ENCODE results near the gene FARS2.

Gene FARS2

DNA sequence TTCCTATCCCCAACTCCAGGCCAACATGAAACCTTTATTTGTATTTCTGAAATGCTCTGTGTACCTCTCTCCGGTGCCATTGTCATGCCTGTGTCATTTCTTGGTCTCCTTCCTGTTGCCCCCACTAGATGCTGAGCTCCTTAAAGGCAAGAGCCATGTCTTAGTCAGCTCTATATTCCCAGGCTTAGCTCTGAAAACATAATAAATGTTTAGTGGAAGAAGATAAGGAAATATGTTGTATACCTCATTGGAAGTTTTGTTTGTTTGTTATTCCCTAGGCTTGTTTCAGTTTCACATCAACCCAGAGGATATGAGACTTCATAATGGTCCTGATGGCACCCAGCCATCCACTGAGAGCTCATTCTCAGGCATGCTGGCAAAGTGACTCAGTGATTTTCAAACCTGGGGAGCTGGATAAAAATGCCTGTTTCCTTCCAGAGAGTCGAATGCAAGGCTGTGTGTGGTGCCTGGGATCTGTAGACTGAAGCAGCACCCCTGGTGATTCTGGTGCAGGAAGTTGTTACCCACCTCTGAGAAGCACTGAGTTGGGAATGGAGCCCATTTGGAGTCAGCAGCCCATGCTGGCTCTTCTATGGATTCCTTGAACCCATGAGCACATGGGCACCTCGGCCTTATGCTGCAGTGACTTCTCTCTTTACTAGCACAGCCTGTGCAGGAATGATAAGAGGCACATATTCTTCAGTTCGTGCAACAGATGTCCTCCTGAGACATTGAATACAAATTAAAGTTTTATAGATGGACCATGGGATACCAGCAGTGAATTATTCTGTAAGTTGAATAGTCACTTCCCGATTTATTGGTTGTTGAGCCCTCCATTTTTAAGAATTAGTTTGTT lies 205.2 kb downstream of the FARS2 start:
- DNase-seq (ENCODE audit: low read depth) = no peak

GRCh38 chr6:5468586-5468985 lies 207.3 kb downstream of the FARS2 start:
- no peak for DNase-seq (ENCODE audit: low read depth)

- no peak for DNase-seq (ENCODE audit: low read depth)
Measured at GRCh38 chr6:5469101-5469846, 208.0 kb downstream of the FARS2 start.

DNA sequence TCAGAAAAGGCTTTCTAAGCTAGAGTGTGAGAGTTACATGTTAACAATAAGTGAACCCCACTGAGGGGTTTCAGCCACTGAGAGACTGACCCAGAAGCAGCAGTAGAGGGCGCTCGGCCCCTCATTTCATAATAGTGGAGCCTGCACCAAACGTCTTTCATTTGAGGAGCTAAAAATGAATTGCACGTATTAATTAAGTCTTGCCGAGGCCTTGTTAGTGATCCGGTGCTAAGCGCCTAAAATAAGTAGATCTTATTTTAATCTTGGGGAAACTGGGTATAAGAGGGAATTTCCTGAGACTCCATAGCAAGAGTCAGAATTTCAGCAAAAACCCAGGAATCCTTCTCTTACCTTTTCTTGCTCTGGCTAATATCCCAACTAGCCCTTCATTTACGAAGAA lies 209.7 kb downstream of the FARS2 start:
- DNase-seq (ENCODE audit: low read depth) = peak; percentile 32

DNA sequence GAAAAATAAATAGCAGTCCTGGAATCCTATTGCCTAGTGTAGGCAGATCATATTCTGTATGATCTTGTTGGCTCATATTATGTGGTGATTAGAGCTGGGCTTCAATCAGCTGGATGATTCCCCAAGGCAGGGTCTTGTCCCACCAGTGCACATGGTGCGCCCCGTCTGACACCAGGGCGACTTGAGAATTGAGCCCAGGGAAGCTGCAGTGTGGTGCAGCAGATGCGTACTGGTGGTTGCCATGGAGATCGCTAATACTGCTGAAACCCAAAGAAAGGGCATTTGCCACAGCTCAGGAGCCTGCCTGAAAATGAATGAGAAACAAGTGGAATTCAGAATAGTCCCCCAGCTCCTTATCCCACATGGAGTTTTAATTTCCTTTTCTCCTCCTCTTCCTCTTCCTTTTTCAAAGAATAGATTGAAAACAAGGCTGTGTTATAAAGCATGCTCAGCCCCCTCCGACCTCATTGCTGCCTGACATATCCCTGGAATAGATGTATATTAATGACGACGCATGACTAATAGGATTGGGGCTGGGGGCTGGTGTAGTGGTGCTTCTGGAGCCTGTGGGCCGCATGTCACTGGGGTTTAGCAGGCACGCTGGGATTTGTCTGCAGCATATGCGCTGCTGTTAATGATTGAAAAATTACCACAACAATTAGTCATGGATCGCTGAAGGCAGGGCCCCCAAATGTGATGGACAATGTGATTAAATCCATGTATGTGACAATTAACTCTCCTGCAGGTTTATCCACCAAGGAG lies 210.5 kb downstream of the FARS2 start:
- no peak for DNase-seq (ENCODE audit: low read depth)

DNA sequence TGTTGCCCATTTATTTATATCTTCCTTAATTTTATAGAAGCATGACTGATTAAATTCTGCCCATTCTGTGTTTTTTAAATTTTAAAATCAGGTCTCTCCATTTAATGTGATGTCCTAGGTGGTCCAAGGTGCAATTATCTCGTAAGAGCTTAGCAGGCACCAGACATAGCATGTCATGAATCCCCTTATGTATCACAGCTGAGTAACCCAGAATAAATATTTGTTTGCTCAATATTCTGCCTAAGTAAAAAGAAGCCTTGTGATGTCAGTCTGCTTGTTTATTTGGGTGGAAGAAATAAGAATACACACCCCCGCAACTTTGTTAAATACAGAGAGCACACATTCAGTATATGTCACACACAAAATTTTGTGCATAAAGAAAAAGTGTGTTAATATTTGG lies 211.3 kb downstream of the FARS2 start:
- DNase-seq (ENCODE audit: low read depth) = no peak

- no peak for DNase-seq (ENCODE audit: low read depth)
Measured at GRCh38 chr6:5475779-5476178, 214.5 kb downstream of the FARS2 start.

GRCh38 chr6:5478380-5478779 lies 217.1 kb downstream of the FARS2 start:
- no peak for DNase-seq (ENCODE audit: low read depth)

DNA sequence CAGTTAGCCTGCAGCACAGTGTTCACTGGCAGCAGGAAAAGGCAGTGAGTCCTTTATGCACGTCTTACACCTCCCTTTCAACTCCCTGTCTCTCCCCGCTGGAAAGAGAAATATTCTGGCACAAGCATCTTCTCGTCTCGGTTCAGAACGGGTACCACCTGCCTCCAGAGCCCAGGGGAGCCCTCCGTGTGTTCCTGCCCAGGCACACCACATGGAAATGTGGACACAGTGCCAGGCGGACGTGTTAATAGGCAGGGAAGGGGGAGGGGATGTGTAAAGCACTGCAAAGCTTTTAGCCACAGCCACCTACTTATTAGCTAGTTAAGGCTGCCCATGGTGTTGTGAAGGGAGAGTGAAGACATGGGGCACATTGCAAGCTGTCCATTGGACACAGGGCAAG lies 219.7 kb downstream of the FARS2 start:
- no peak for DNase-seq (ENCODE audit: low read depth)

- DNase-seq (ENCODE audit: low read depth) = no peak
Measured at GRCh38 chr6:5481750-5482149, 220.4 kb downstream of the FARS2 start.

DNA sequence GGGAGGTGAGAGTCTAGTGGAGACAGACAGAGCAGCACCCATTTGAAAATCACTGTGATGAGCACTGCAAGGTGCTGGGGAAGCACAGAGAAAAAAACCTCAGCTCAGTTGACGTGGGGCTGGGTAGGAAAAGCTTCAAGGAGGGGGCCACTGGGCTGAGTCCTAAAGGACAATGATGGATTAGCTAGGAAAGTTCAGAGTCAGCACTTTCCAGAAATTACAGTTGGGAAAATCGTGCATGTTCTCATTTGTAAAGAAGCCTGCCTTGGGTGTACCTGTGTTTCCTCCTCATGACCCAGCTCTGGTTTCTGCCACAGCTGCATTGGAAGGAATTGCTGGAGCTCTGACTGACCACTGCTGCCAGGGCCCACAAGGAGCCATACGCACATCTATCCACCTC lies 221.3 kb downstream of the FARS2 start:
- no peak for DNase-seq (ENCODE audit: low read depth)

GRCh38 chr6:5484692-5485091 lies 223.4 kb downstream of the FARS2 start:
- DNase-seq (ENCODE audit: low read depth) = no peak

DNA sequence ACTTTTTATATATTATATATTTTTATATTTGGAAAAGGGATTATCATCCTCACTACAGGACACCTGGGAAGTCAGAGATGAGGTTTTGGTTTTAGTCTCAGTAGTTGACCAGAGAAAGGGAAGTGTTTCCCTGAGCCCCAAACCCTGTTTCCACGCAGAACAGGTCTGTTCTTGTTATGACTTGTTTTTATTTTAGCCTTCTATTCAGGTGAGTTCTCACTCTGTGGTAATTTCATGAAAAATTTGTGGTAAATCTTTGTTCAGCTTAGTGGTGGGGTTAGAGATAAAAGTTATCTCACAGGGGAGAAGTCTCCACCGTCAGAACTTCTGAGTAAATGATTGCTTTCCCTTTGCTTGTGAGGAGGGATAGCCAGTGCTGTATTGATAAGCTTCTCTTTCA lies 224.9 kb downstream of the FARS2 start:
- no peak for DNase-seq (ENCODE audit: low read depth)

- DNase-seq (ENCODE audit: low read depth) = no peak
Measured at GRCh38 chr6:5490501-5491069, 229.3 kb downstream of the FARS2 start.

- no peak for DNase-seq (ENCODE audit: low read depth)
Measured at GRCh38 chr6:5492356-5492755, 231.0 kb downstream of the FARS2 start.

DNA sequence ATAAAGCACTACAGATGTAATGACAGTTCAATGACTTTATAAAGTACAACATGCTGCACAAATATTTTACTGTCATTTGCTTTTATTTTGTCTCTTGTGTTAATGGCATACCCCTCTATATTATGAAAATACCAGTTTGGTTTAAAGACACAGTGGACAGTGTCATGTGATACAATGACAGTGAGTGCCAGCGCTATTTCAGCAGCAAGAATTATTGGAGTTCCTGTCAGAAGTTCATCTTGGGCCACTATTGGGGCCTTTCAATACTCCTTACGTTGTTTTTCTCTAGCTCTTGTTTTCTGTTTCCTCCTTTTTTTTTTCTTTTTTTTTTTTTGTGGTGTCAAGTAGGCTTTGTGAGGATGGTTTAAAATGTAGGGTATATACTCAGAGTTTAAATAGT lies 232.5 kb downstream of the FARS2 start:
- DNase-seq (ENCODE audit: low read depth) = no peak

DNA sequence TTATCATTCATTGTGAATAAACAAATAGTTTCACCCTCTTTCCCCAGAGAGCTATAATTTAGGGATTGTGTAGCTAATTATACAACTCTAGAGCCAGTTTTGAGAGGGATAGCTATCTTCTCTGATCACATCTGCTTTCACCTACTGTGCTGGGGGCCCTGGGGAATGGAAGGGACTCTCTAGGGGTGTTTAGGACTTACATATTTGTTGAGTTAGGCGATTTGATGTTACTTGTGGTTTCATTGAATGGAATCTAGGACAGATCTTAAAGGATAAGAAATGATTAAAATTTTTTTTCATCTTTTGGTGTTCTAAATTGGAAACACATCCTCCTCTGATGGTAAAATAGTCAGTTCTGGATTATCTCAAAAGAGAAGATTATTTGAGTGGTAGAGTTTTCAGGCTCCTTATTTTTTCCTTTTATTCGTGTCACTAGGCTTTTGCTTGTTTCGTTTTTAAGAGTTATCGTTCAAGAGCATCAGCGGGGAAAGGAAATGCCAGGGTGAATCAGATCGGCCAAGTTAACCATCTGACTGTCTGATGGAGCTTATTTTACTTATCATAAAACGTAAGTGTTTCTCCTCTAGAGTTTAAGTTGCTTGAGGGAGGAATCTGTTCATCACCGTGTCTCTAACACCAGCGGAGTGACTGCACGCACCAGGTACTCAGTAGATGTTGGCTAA lies 236.7 kb downstream of the FARS2 start:
- no peak for DNase-seq (ENCODE audit: low read depth)

GRCh38 chr6:5498579-5498899 lies 237.2 kb downstream of the FARS2 start:
- no peak for DNase-seq (ENCODE audit: low read depth)

DNA sequence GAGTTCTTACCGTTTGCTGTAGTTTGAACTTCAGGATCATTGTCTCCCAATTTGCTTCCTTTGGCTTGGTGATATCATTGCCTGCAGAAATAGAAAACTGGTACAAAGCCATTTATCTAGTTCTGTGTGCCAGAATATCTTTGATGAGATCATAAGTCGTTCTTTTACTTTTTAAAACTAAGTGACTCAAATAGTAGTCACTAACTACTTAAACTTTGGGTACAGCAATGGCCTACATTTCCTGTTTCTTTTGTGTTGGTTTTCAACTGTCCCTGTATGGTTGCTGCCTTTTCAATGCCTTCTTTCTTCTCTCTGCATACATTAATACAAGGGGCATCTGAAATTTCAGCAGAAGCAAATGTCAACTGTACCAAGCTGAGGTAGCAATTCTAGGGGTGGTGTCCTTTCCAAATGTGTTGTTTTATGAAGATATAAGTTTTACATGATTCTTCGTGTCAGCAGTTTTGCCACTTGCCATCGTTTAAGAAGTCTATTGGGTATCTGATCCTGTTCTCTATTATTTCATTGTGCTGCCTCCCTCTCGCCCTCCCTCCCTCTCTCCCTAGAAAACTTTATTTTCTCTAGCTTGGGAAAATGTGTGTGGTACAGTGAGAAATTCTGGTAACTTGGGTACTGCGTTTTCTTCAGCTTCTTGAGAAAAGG lies 238.5 kb downstream of the FARS2 start:
- no peak for DNase-seq (ENCODE audit: low read depth)

DNA sequence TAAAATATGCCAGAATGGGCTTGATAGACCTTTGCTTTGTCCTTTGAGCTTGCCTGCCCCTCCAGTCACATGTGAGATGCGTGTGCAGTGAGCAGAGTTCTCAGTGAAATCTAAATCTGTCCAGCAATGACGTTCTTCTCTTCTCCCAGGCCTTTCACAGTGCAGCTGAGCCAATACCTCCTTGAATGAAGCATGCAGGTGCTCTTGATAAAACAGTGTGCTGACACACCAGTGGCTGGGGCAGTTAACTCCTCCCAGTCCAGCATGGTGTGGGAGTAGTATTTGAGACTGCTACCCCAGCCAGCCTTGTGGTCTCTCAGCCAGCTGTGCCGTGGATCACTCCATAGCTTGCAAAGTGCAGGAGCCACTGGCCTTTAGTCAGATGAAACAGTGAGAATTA lies 240.5 kb downstream of the FARS2 start:
- no peak for DNase-seq (ENCODE audit: low read depth)

DNA sequence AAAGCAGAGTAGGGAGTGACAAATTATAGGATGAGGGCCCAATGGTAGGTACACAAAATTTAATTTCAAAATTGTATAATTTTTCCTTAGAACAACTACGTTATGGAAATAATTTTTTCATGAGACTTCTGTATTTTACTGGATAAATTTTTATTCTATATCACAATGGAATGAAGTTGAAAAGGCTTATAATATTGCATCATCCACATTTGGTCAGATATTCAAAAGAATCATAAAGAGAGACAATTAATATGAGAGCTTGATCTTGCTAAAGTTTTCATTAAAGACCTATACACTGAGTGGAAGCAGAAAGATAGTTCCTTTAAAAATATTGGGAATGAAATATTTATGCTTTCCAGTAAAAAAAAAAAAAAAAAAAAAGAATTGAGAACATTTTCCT lies 242.8 kb downstream of the FARS2 start:
- no peak for DNase-seq (ENCODE audit: low read depth)
